Type B pancreatic cell (in vitro differentiated cells): Measurements from ENCODE around the gene COL8A2. TPM values are rescaled to one million over a fixed set of nuclear protein-coding genes. Genes with fewer than 3 reads are reported as not detected.

Source experiments
- DNase-seq: peaks from one replicate; pipeline ENCODE4 v3.0.0; 2021; ENCODE audit warnings: mixed read lengths; ENCODE audit not compliant: unreplicated experiment; ENCODE audit errors: extremely low spot score
- H3K27ac Mint-ChIP-seq: 2 replicates; pipeline ENCODE4 v1.8.0; 2021; ENCODE audit warnings: mild to moderate bottlenecking, mixed read lengths
- H3K27me3 Mint-ChIP-seq: 2 replicates; pipeline ENCODE4 v1.8.0; 2021; ENCODE audit warnings: mixed read lengths
- H3K36me3 Mint-ChIP-seq: 2 replicates; pipeline ENCODE4 v1.8.0; 2021; ENCODE audit warnings: mixed read lengths
- H3K4me1 Mint-ChIP-seq: one replicate; pipeline ENCODE4 v1.8.0; 2021; ENCODE audit warnings: mixed read lengths; ENCODE audit not compliant: unreplicated experiment
- H3K4me3 Mint-ChIP-seq: 2 replicates; pipeline ENCODE4 v1.8.0; 2021; ENCODE audit warnings: mild to moderate bottlenecking, mixed read lengths
- H3K9me3 Mint-ChIP-seq: 2 replicates; pipeline ENCODE4 v1.8.0; 2021; ENCODE audit warnings: mixed read lengths
- CTCF ChIP-seq: fragments of 200-600 bp; sonication (generic); conservative IDR thresholded peaks from 2 replicates; pipeline ENCODE4 v1.5.0; 2021; ENCODE audit warnings: antibody characterized with exemption, mild to moderate bottlenecking
- total RNA-seq: library from RNA; stranded (reverse); gene quantifications from 2 replicates; pipeline ENCODE4 v1.2.1, GENCODE V29; 2021; ENCODE audit warnings: low replicate concordance

The COL8A2 gene
- total RNA-seq, 1 donor from 2014 or later, result 2.5 TPM

- no peak for DNase-seq
- H3K36me3 Mint-ChIP-seq, result peaks cover 19% of the 10 kb centered on the region
- peaks cover 13% of the 10 kb centered on the region for H3K4me1 Mint-ChIP-seq
- H3K4me3 Mint-ChIP-seq, result no peak overlapping the region
- no peak for TF ChIP-seq CTCF
- H3K27me3 Mint-ChIP-seq, result no peaks in the 10 kb centered on the region
- H3K9me3 Mint-ChIP-seq, result no peaks in the 10 kb centered on the region
- peak overlapping the region; percentile 64 for H3K27ac Mint-ChIP-seq
Measured at GRCh38 chr1:36168514-36168913, 43.5 kb upstream of the COL8A2 start.

- no peak for DNase-seq
- TF ChIP-seq CTCF, result no peak
- peaks cover 25% of the 10 kb centered on the region for H3K36me3 Mint-ChIP-seq
Measured at GRCh38 chr1:36166938-36167905, 42.2 kb upstream of the COL8A2 start.

GRCh38 chr1:36166136-36166535 lies 41.1 kb upstream of the COL8A2 start:
- H3K4me3 Mint-ChIP-seq, result no peak overlapping the region
- TF ChIP-seq CTCF, result no peak
- no peaks in the 10 kb centered on the region for H3K9me3 Mint-ChIP-seq
- H3K36me3 Mint-ChIP-seq, result peaks cover 26% of the 10 kb centered on the region
- no peak for DNase-seq
- peak overlapping the region; percentile 93 for H3K27ac Mint-ChIP-seq
- no peaks in the 10 kb centered on the region for H3K27me3 Mint-ChIP-seq
- peaks cover 36% of the 10 kb centered on the region for H3K4me1 Mint-ChIP-seq

More at GRCh38 chr1:36166938-36167905, 42.2 kb upstream of the COL8A2 start:
- Mint-ChIP-seq H3K27me3 (no peaks in the 10 kb centered on the region), H3K27ac (peak overlapping the region; percentile 93), H3K4me1 (peaks cover 25% of the 10 kb centered on the region), H3K9me3 (no peaks in the 10 kb centered on the region), H3K4me3 (peak overlapping the region; percentile 8)

GRCh38 chr1:36165145-36165544 lies 40.1 kb upstream of the COL8A2 start:
- peaks cover 42% of the 10 kb centered on the region for H3K4me1 Mint-ChIP-seq
- no peak overlapping the region for H3K4me3 Mint-ChIP-seq
- DNase-seq, result no peak
- H3K27ac Mint-ChIP-seq, result peak overlapping the region; percentile 42
- peaks cover 26% of the 10 kb centered on the region for H3K36me3 Mint-ChIP-seq
- H3K27me3 Mint-ChIP-seq, result no peaks in the 10 kb centered on the region
- TF ChIP-seq CTCF, result no peak
- no peaks in the 10 kb centered on the region for H3K9me3 Mint-ChIP-seq

- Mint-ChIP-seq H3K27me3 (no peaks in the 10 kb centered on the region), H3K4me3 (peak overlapping the region; percentile 4), H3K36me3 (peaks cover 28% of the 10 kb centered on the region), H3K4me1 (peaks cover 44% of the 10 kb centered on the region), H3K9me3 (no peaks in the 10 kb centered on the region), H3K27ac (peak overlapping the region; percentile 42)
- TF ChIP-seq CTCF, result no peak
- no peak for DNase-seq
Measured at GRCh38 chr1:36164361-36164760, 39.3 kb upstream of the COL8A2 start.
